SK-N-SH treated with all-trans-retinoic acid at 6 μM for 48 hours (cell line): ENCODE data around the gene CFD.
A peak's percentile ranks its signal among the peaks of the same experiment; 100 is the strongest.
"Not testable (repeated sequence)": the region's sequence is repeated elsewhere in the genome, so short reads cannot be mapped to it uniquely, and the experiment has no call there.

ENCODE experiments used
- ATAC-seq: fragments of 200-7000 bp; cut with Tn5 transposase; 3 replicates; pipeline ENCODE4 v1.9.1; 2020; ENCODE audit warnings: mild to moderate bottlenecking, moderate library complexity
- ARNTL ChIP-seq: fragments of 450-650 bp; formaldehyde crosslinking; IDR thresholded peaks from 2 replicates; pipeline ENCODE4 v1.5.0; 2020; ENCODE audit warnings: low read depth, mild to moderate bottlenecking, moderate library complexity, borderline replicate concordance
- BACH2 ChIP-seq: fragments of 250-450 bp; sonication (Bioruptor Pico); IDR thresholded peaks from 2 replicates; pipeline ENCODE4 v1.9.0; 2021; ENCODE audit warnings: mild to moderate bottlenecking, borderline replicate concordance
- CSDC2 ChIP-seq: fragments of 250-450 bp; sonication (Bioruptor Pico); IDR thresholded peaks from 2 replicates; pipeline ENCODE4 v1.5.0; 2020; ENCODE audit warnings: mild to moderate bottlenecking, moderate library complexity
- GLIS3 ChIP-seq: fragments of 250-450 bp; sonication (Bioruptor Pico); IDR thresholded peaks from 2 replicates; pipeline ENCODE4 v1.5.0; 2020; ENCODE audit warnings: mild to moderate bottlenecking, moderate library complexity
- ISL1 ChIP-seq: fragments of 250-450 bp; sonication (Bioruptor Pico); IDR thresholded peaks from 2 replicates; pipeline ENCODE4 v2.1.2; 2022; ENCODE audit warnings: mild to moderate bottlenecking, moderate library complexity
- OSR1 ChIP-seq: fragments of 250-450 bp; sonication (Bioruptor Pico); IDR thresholded peaks from 2 replicates; pipeline ENCODE4 v1.8.0; 2022; ENCODE audit warnings: moderate library complexity, mild to moderate bottlenecking, inconsistent platforms
- PPARA ChIP-seq: fragments of 250-450 bp; sonication (Bioruptor Pico); IDR thresholded peaks from 2 replicates; pipeline ENCODE4 v1.5.0; 2020; ENCODE audit warnings: mild to moderate bottlenecking, borderline replicate concordance
- RARB ChIP-seq: fragments of 250-450 bp; sonication (Bioruptor Pico); IDR thresholded peaks from 2 replicates; pipeline ENCODE4 v1.8.0; 2021; ENCODE audit warnings: mild to moderate bottlenecking, moderate library complexity
- SNAI2 ChIP-seq: fragments of 250-450 bp; sonication (Bioruptor Pico); IDR thresholded peaks from 2 replicates; pipeline ENCODE4 v1.5.0; 2020; ENCODE audit warnings: mild to moderate bottlenecking, moderate library complexity
- TCF4 ChIP-seq: fragments of 250-450 bp; sonication (Bioruptor Pico); IDR thresholded peaks from 2 replicates; pipeline ENCODE4 v1.8.0; 2021; ENCODE audit warnings: mild to moderate bottlenecking, moderate library complexity, borderline replicate concordance
- TOX ChIP-seq: fragments of 250-450 bp; sonication (Bioruptor Pico); IDR thresholded peaks from 2 replicates; pipeline ENCODE4 v1.8.0; 2021; ENCODE audit warnings: mild to moderate bottlenecking, moderate library complexity, borderline replicate concordance
- ZC3H10 ChIP-seq: fragments of 250-450 bp; sonication (Bioruptor Pico); IDR thresholded peaks from 2 replicates; pipeline ENCODE4 v1.5.1; 2021; ENCODE audit warnings: mild to moderate bottlenecking, moderate library complexity
- ZFP3 ChIP-seq: fragments of 250-450 bp; sonication (Bioruptor Pico); IDR thresholded peaks from 2 replicates; pipeline ENCODE4 v1.5.0; 2020; ENCODE audit warnings: mild to moderate bottlenecking, moderate library complexity
- ZFP30 ChIP-seq: fragments of 450-650 bp; formaldehyde crosslinking; IDR thresholded peaks from 2 replicates; pipeline ENCODE4 v1.5.0; 2022; ENCODE audit warnings: mild to moderate bottlenecking, moderate library complexity
- ZNF565 ChIP-seq: fragments of 450-650 bp; formaldehyde crosslinking; conservative IDR thresholded peaks from 2 replicates; pipeline ENCODE4 v1.5.0; 2020; ENCODE audit warnings: low read depth, mild to moderate bottlenecking, moderate library complexity
- ZNF70 ChIP-seq: fragments of 450-650 bp; formaldehyde crosslinking; IDR thresholded peaks from 2 replicates; pipeline ENCODE4 v1.5.0; 2020; ENCODE audit warnings: mild to moderate bottlenecking, moderate library complexity
- ZNF8 ChIP-seq: fragments of 450-650 bp; formaldehyde crosslinking; IDR thresholded peaks from 2 replicates; pipeline ENCODE4 v1.5.0; 2020; ENCODE audit warnings: mild to moderate bottlenecking, moderate library complexity
- TF ChIP-seq, protein P1 (sequence below): fragments of 250-450 bp; sonication (Bioruptor Pico); IDR thresholded peaks from 2 replicates; pipeline ENCODE4 v1.8.0; 2021; ENCODE audit warnings: low read depth, mild to moderate bottlenecking, moderate library complexity, borderline replicate concordance
- TF ChIP-seq, protein P2 (sequence below): fragments of 250-450 bp; sonication (Bioruptor Pico); IDR thresholded peaks from 2 replicates; pipeline ENCODE4 v1.5.1; 2020; ENCODE audit warnings: low read depth, mild to moderate bottlenecking, moderate library complexity
- TF ChIP-seq, protein P3 (sequence below): fragments of 250-450 bp; sonication (Bioruptor Pico); IDR thresholded peaks from 2 replicates; pipeline ENCODE4 v1.5.1; 2021; ENCODE audit warnings: mild to moderate bottlenecking, moderate library complexity
- TF ChIP-seq, protein P4 (sequence below): fragments of 250-450 bp; sonication (Bioruptor Pico); IDR thresholded peaks from 2 replicates; pipeline ENCODE4 v1.8.0; 2020; ENCODE audit warnings: mild to moderate bottlenecking, moderate library complexity, borderline replicate concordance

The CFD gene

DNA sequence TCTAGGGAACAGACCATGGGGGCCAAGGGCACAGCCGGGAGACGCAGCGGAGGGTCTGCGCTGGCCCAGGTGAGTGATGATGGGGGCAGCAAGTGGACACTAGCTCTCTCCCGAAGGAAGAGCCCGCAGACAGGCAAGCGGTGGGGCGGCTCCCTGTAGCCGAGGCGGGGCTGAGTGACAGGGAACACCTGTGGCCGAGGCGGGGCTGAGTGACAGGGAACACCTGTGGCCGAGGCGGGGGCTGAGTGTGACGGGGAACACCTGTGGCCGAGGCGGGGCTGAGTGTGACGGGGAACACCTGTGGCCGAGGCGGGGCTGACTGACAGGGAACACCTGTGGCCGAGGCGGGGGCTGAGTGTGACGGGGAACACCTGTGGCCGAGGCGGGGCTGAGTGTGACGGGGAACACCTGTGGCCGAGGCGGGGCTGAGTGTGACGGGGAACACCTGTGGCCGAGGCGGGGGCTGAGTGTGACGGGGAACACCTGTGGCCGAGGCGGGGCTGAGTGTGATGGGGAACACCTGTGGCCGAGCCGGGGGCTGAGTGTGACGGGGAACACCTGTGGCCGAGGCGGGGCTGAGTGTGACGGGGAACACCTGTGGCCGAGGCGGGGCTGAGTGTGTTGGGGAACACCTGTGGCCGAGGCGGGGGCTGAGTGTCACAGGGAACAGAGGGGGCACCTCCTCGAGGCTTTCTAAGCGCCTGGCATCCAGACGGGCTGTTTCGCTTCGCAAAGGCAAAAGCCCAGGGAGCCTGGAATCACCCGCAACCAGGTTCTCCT is 32.1 kb downstream of the CFD start:
- ATAC-seq: not testable (repeated sequence)

DNA sequence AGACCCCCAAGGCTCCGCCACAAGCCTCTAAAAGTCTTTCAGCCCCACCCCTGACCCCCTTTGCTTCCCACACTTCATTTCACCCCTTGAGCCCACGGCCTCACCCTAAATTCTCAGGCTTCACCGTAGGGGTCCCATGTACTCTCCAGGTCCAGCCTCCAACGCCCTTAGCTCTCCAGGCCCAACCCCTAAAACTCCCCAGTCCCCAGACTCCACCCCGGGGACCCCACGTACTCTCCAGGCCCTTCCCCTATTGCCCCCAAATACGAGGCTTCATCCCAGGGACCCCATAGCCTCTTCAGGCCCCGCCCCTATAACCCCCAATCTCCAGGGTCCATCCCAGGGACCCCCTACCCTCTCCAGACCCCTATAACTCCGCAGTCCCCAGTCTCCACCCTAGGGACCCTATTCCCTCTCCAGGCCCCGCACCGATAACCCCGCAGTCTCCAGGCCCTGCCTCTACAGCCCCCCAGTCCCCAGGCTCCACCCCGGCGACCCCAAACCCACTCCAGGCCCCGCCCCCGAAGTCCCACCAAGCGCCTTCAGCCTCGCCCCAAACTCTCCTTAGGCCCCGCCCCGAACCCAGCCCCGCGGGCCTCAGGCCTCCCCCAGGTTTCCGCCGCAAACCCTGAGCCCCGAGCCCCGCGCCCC is 32.9 kb downstream of the CFD start:
- TF ChIP-seq RARB (CRISPR knock-in tag): no peak
- no peak for TF ChIP-seq TCF4 (CRISPR knock-in tag)
- no peak for TF ChIP-seq ZFP3
- TF ChIP-seq ZFP30 (CRISPR knock-in tag): no peak
- TF ChIP-seq, protein P1, sequence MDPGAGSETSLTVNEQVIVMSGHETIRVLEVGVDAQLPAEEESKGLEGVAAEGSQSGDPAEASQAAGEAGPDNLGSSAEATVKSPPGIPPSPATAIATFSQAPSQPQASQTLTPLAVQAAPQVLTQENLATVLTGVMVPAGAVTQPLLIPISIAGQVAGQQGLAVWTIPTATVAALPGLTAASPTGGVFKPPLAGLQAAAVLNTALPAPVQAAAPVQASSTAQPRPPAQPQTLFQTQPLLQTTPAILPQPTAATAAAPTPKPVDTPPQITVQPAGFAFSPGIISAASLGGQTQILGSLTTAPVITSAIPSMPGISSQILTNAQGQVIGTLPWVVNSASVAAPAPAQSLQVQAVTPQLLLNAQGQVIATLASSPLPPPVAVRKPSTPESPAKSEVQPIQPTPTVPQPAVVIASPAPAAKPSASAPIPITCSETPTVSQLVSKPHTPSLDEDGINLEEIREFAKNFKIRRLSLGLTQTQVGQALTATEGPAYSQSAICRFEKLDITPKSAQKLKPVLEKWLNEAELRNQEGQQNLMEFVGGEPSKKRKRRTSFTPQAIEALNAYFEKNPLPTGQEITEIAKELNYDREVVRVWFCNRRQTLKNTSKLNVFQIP: no peak
- TF ChIP-seq ZNF8 (CRISPR knock-in tag): no peak
- TF ChIP-seq GLIS3 (CRISPR knock-in tag): no peak
- no peak for TF ChIP-seq ISL1 (CRISPR knock-in tag)
- TF ChIP-seq BACH2 (CRISPR knock-in tag): no peak
- TF ChIP-seq ZC3H10 (CRISPR knock-in tag): no peak
- TF ChIP-seq, protein P2, sequence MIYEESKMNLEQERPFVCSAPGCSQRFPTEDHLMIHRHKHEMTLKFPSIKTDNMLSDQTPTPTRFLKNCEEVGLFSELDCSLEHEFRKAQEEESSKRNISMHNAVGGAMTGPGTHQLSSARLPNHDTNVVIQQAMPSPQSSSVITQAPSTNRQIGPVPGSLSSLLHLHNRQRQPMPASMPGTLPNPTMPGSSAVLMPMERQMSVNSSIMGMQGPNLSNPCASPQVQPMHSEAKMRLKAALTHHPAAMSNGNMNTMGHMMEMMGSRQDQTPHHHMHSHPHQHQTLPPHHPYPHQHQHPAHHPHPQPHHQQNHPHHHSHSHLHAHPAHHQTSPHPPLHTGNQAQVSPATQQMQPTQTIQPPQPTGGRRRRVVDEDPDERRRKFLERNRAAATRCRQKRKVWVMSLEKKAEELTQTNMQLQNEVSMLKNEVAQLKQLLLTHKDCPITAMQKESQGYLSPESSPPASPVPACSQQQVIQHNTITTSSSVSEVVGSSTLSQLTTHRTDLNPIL: no peak
- TF ChIP-seq ZNF70: no peak
- TF ChIP-seq, protein P3, sequence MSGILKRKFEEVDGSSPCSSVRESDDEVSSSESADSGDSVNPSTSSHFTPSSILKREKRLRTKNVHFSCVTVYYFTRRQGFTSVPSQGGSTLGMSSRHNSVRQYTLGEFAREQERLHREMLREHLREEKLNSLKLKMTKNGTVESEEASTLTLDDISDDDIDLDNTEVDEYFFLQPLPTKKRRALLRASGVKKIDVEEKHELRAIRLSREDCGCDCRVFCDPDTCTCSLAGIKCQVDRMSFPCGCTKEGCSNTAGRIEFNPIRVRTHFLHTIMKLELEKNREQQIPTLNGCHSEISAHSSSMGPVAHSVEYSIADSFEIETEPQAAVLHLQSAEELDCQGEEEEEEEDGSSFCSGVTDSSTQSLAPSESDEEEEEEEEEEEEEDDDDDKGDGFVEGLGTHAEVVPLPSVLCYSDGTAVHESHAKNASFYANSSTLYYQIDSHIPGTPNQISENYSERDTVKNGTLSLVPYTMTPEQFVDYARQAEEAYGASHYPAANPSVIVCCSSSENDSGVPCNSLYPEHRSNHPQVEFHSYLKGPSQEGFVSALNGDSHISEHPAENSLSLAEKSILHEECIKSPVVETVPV (CRISPR knock-in tag): no peak
- no peak for TF ChIP-seq TOX (CRISPR knock-in tag)
- ATAC-seq: no peak; the same call in 2 of the 3 replicates

DNA sequence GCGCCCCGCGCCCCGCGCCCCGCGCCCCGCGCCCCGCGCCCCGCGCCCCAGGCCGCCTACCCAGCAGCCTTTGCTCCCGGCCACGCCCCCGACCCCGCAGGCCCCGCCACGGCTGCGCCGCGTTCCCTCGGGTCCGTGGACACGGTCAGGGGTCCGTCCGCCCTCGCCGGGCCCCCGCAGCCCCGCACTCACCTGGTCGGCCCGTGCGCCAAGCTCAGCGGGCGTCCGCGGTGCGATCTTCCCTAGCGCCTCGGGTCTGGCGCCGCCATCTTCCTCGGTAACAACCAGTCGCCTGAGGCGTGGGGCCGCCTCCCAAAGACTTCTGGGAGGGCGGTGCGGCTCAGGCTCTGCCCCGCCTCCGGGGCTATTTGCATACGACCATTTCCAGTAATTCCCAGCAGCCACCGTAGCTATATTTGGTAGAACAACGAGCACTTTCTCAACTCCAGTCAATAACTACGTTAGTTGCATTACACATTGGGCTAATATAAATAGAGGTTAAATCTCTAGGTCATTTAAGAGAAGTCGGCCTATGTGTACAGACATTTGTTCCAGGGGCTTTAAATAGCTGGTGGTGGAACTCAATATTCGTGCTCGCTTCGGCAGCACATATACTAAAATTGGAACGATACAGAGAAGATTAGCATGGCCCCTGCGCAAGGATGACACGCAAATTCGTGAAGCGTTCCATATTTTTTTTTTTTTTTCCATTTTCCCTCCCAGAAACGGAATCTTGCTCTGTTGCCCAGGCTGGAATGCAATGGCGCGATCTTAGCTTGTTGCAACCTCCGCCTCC is 33.6 kb downstream of the CFD start, which contains the start of the genes MED16 and RNU6-9:
MED16 (minus strand) TSS at position 294 of the 796 bp plus-strand sequence. CDS start 2,056 bp downstream, outside the sequence.
RNU6-9 (plus strand) TSS at position 591 of the 796 bp plus-strand sequence.
- ATAC-seq: peak; percentile 95
- no peak for TF ChIP-seq TCF4 (CRISPR knock-in tag)
- TF ChIP-seq CSDC2 (CRISPR knock-in tag): no peak
- no peak for TF ChIP-seq TOX (CRISPR knock-in tag)
- TF ChIP-seq PPARA: no peak
- no peak for TF ChIP-seq ZNF8 (CRISPR knock-in tag)
- TF ChIP-seq OSR1 (CRISPR knock-in tag): no peak
- no peak for TF ChIP-seq SNAI2 (CRISPR knock-in tag)
- TF ChIP-seq ZC3H10 (CRISPR knock-in tag): no peak
- no peak for TF ChIP-seq RARB (CRISPR knock-in tag)
- TF ChIP-seq, protein P2: no peak
- TF ChIP-seq ZNF565 (CRISPR knock-in tag): no peak
- no peak for TF ChIP-seq ISL1 (CRISPR knock-in tag)
- no peak for TF ChIP-seq GLIS3 (CRISPR knock-in tag)
- TF ChIP-seq, all 23 proteins: peak for 0

DNA sequence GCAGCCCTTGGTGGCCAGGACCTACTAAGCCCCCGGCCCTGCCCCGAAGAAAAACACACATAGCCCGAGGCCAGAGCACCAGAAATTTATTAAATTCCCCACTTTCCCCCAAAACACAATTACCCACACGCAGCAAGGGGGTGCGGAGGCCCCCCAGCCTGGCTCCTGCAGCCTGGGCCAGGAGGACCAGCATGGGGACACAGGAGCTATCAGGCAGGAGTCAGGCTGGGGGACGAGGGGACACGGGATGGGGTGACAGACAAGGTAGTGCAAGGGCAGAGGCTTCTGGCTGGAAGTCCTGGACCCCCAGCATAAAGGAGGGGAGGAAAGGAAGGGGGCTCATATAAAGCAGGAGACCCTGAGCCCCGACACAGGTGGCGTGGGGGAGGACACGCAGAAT is 37.0 kb downstream of the CFD start:
- no peak for ATAC-seq
- no peak for TF ChIP-seq BACH2 (CRISPR knock-in tag)
- TF ChIP-seq ZNF565 (CRISPR knock-in tag): no peak
- TF ChIP-seq, protein P2: no peak
- no peak for TF ChIP-seq TCF4 (CRISPR knock-in tag)
- TF ChIP-seq ZNF70: no peak
- TF ChIP-seq, protein P1: no peak
- TF ChIP-seq, protein P4, sequence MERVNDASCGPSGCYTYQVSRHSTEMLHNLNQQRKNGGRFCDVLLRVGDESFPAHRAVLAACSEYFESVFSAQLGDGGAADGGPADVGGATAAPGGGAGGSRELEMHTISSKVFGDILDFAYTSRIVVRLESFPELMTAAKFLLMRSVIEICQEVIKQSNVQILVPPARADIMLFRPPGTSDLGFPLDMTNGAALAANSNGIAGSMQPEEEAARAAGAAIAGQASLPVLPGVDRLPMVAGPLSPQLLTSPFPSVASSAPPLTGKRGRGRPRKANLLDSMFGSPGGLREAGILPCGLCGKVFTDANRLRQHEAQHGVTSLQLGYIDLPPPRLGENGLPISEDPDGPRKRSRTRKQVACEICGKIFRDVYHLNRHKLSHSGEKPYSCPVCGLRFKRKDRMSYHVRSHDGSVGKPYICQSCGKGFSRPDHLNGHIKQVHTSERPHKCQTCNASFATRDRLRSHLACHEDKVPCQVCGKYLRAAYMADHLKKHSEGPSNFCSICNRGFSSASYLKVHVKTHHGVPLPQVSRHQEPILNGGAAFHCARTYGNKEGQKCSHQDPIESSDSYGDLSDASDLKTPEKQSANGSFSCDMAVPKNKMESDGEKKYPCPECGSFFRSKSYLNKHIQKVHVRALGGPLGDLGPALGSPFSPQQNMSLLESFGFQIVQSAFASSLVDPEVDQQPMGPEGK (CRISPR knock-in tag): no peak
- no peak for TF ChIP-seq ZFP30 (CRISPR knock-in tag)
- no peak for TF ChIP-seq PPARA
- no peak for TF ChIP-seq ZNF8 (CRISPR knock-in tag)
- no peak for TF ChIP-seq ZFP3
- TF ChIP-seq ARNTL: no peak
